OCI-LY1 (cell line): ENCODE data around the gene FOXP3.

Source experiments
- CTCF ChIP-seq: fragments of 200-600 bp; sonication (generic), shearing (Covaris generic); IDR thresholded peaks from 2 replicates; pipeline ENCODE4 v1.5.1; 2017; ENCODE audit warnings: mild to moderate bottlenecking, antibody characterized with exemption, low read length, moderate library complexity, mixed read lengths
- EZH2 ChIP-seq: fragments of 200-600 bp; sonication (generic), shearing (Covaris generic); IDR thresholded peaks from 2 replicates; pipeline ENCODE4 v1.8.0; 2017; ENCODE audit warnings: borderline replicate concordance, mixed run types, mild to moderate bottlenecking, antibody characterized with exemption, low read length, moderate library complexity, mixed read lengths

GRCh38 chrX:49205443-49205842 lies 59.1 kb downstream of the FOXP3 start:
- TF ChIP-seq CTCF: no peak
- TF ChIP-seq EZH2: no peak
